Glomerular visceral epithelial cell (primary cell): ENCODE measurements around the gene ZNF329.

Source experiments
- DNase-seq: peaks from one replicate; pipeline ENCODE4 v3.0.0-alpha.2; 2016; ENCODE audit errors: extremely low spot score

ZNF329 gene

GRCh38 chr19:58118979-58119733, 31.4 kb downstream of the ZNF329 start:
- DNase-seq: no peak

GRCh38 chr19:58117841-58118575, 32.6 kb downstream of the ZNF329 start:
- DNase-seq: no peak

GRCh38 chr19:58108546-58108817, 42.1 kb downstream of the ZNF329 start:
- no peak for DNase-seq

GRCh38 chr19:58107778-58108545, 42.6 kb downstream of the ZNF329 start:
- no peak for DNase-seq

GRCh38 chr19:58098682-58098998, 51.9 kb downstream of the ZNF329 start:
- no peak for DNase-seq

GRCh38 chr19:58097781-58098681, 52.6 kb downstream of the ZNF329 start, which contains the start of gene ZSCAN18:
Gene ZSCAN18 (minus strand): TSS chr19:58098231. CDS start chr19:58090267, 7,964 bp downstream.
- peak; percentile 89 for DNase-seq

GRCh38 chr19:58097349-58097748, 53.2 kb downstream of the ZNF329 start:
- no peak for DNase-seq

- DNase-seq: no peak
Measured at GRCh38 chr19:58096884-58097283, 53.7 kb downstream of the ZNF329 start.

GRCh38 chr19:58095328-58095727, 55.3 kb downstream of the ZNF329 start:
- no peak for DNase-seq

- DNase-seq: no peak
Measured at GRCh38 chr19:58093071-58093470, 57.5 kb downstream of the ZNF329 start.

- no peak for DNase-seq
Measured at GRCh38 chr19:58091251-58091995, 59.2 kb downstream of the ZNF329 start.

- no peak for DNase-seq
Measured at GRCh38 chr19:58089846-58090245, 60.7 kb downstream of the ZNF329 start.

GRCh38 chr19:58088521-58089052, 62.0 kb downstream of the ZNF329 start:
- DNase-seq: no peak

GRCh38 chr19:58086825-58087710, 63.5 kb downstream of the ZNF329 start:
- DNase-seq: no peak

GRCh38 chr19:58085348-58085875, 65.2 kb downstream of the ZNF329 start:
- DNase-seq: no peak

GRCh38 chr19:58084596-58085347, 65.8 kb downstream of the ZNF329 start:
- no peak for DNase-seq

- no peak for DNase-seq
Measured at GRCh38 chr19:58083021-58083420, 67.6 kb downstream of the ZNF329 start.

GRCh38 chr19:58079792-58080191, 70.8 kb downstream of the ZNF329 start:
- DNase-seq: no peak
